Stimulated activated CD8-positive, alpha-beta memory T cell treated with anti-CD3 and anti-CD28 coated beads, Interleukin-4, amount 100 ng/mL, for 4 hours (primary cell): ENCODE measurements around the gene LNX1.

Experiments
- DNase-seq, 2 donors: peaks; one replicate each; pipeline ENCODE4 v3.0.0-alpha.2; 2020; ENCODE audit warnings: low read depth in 2 of 2, low spot score in 1 of 2

The LNX1 gene

DNA sequence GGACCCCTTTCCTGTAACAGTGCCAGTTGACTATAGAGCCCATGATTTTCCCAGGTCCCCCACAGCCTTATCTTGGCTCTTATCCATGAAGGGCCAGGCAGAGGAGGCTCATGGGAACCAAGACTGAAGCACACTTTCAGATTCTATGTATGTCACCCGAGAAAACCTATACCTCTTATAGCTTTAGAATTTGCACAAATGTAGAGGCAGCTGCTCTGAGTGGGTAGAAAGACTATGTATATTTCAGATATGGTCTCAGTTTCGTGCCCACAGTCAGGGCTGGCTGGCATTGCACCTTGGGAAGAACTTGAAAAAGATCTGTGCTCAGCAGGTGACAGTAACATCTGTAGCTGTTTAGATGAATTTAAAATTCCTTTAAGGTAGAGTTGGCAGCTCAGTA, 8.3 kb upstream of the LNX1 start:
- DNase-seq = no peak

DNA sequence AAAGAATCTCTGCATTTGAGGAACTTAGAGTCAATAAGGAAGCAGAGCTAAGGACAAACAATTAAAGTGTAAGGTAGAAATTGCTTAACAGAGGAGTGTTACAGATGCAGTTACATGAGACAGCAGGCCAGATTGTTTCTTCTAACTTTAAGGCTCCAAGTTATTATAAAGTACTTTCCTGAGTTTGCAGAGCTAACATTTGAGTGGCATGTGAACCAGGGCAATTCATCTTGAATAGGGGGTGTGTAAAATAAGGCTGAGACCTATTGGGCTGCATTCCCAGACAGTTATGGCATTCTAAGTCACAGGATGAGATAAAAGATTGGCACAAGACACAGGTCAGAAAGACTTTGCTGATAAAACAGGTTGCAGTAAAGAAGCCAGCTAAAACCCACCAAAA, 7.6 kb upstream of the LNX1 start:
- no peak for DNase-seq

DNA sequence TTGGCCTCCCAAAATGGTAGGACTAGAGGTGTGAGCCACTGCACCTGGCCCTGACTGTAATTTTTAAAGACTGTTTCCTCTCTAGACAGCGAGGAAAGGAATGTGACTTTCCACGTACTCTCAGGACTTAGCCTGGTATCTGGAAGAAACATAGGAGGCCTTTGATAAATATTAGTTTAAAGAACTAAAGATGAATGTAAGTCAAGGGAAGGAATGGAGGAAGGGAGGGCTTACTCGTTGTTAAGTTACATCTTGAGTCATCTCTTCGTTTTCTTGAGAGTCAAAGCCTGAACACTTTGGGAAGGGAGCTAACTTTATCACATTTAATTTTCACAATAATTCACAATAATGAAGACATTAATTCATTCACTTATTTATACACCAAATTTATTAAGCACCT, 7.2 kb upstream of the LNX1 start:
- no peak for DNase-seq

DNA sequence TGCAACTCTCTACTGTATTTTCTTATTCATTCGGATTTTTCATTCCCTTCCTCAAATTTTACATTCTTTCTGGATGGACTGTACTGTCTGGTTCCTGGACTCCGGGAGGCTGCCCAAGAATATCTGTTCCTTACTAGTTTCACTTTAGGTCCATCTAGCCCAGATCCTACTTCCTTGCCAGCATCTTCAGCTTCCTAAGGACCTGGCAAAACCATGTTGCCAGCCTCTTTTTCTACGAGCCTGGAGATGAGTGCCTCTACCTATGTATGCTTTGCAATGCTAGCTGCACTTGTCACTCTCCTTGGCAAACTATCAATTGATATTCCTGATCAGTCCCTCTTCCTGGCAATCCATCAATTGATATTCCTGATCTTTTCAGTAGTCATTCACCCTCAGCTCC, 5.6 kb upstream of the LNX1 start:
- DNase-seq = no peak

DNA sequence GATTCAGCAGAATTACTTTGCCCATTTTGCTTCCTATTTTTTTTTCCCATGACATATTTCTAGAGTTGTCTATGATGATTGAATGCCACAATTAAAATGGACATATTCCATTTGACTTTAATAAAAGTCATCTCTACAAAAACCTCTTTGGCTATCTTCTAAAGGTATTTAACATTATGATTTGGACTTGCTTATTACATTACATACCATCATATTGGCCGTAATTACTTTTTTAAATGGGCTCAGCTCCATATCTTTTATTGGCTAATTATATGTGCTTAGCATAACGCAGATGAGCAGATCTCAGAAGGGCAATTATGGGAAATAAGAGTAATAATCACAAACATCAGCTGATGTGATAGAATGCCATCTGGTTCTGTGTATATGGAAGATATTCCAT, 4.5 kb upstream of the LNX1 start:
- DNase-seq = no peak

DNA sequence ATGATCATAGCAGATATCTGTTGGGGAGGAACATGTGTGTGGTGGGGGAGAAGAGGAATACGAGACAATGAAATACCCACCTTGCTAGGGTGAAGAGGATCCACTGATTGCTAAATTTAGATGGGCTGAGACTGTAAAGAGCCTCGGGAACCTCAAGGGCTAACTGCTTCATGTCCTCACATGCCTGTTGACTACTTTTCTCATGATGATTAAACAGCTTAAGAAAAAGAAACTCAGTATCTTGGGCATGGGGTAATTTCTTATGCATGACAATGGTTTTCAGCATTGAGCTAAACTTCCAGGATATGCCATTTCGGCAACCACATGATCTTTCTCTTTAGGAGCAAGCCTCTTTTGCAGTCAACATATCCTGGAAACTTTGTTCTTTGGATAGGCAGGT, 3.9 kb upstream of the LNX1 start:
- no peak for DNase-seq

DNA sequence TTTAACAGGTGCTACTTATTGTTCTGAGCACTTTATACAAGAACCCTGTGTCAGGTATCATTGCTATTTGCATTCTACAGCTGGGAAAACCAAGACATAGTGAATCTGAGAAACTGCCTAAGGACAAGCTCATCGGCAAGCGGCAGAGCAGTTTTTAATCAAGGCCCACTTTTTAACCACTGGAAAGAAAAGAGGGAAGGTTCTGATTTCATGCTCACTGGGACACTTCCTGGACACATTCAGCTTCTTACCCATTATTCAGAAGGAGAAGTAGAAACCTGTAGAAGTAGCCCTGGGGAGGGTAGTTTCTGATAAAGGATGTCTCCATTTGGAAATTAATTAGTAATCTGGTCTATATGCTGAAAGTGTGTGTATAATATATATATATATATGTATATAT, 2.5 kb upstream of the LNX1 start:
- no peak for DNase-seq

DNA sequence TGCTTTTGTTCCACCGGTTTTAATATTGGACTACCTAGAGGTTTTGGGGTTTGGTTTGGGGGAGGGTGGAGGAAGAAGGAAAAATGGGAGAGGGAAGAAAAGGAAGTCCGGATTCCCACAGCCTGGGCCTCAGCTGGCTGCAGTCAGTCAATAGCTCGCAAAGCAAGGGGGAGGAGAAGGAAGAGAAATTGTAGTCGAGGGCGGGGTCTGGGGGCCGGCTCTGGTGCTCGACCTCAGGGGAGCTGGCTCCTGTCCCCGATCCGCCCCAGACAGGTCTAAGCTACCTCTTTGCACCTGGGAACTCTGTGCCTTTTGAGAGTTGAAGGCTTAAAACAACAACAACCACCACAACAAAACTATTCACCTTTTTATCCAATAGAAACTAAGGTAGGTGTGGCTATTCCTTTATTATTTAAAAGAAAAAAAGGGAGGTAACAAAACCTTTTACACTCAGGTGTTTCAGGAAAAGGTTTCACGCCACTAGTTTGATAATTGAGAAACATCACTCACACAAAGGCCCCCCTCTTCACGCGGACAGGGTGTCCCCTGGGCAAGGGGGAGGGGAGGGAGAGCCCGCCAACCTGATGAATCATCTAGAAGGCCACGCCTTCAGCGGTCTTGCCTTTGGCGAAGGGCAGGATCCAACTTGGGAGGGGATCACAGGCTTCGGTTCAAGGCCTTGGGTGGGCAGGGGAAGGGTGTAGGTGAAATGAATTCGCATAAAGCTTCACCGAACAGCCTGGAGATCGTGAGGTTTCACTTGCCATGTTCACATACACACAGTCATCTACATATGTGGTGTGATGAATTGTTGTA, 1.6 kb upstream of the LNX1 start:
- DNase-seq = no peak

DNA sequence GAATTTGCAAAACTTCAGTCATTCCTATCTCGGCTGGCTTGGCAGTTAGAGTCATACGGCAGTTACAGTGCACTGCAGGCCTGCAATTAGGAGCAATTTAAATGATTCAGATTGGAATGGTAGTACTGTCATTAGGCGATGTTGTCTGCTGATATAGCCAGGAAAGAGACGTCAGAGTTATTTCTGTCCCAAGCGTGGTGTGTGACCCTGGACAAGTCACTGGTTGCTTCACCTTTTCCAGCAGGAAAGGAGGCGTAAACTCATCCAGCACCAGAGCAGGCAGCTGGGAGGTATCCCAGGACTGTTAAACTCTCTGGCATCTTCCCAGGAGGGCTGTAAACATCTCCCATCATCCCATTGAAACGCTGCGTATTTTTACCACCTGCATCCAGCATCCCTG, 836 bp upstream of the LNX1 start:
- no peak for DNase-seq

DNA sequence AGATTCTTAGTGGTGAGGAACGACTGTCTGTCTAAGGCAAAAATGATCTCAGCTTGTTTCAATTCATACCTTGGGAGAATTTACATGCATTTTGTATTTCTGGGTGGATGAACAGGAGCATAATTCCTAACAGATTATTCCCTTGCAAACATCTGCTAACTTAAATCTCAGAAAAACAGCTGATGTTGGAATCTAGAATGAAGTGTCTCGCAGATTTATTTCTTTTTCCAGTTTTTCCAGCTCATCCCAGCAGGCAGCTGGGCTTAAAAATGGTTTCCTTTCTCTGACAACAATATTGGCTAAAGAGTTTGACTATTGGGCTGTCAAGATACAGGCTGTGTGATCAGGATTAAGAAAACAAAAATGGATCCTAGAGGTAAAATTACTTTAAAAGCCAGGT, 1.1 kb downstream of the LNX1 start:
- DNase-seq = no peak

DNA sequence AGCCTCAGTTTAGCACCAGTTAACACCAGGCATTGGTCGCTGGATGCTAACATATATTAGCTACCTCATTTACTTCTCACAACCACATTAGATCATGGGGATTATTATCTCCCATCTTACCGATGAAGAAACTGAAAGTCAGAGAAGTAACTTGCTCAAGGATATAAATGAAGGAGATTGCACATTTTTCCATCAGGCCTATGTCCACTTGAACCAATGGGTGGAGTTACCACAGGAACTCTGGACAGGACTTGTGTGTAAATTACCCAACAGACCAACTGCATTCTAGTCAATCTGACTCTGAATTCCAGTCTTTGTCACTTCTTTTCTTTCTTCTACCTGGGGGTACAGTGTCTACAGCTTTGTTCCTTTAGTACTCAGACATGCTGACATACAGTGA, 1.8 kb downstream of the LNX1 start:
- no peak for DNase-seq

DNA sequence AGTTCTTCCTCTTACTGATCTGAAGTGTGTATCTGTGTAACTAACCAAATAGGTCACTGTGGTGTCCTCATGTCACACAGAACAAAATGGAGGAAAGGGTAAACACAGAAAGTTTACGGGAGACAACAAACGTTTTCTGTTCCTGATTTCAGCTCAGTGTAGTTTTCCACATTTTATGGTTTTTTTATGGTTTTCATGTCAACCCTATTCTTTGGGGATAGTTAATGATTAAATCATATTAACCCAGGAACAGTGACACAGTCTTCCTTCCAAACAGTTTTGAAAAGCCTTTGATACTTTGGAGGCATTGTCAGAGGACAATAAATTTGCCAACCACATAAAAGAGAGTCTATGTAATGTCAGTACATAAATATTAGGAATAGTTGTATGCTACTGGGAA, 4.2 kb downstream of the LNX1 start:
- no peak for DNase-seq

DNA sequence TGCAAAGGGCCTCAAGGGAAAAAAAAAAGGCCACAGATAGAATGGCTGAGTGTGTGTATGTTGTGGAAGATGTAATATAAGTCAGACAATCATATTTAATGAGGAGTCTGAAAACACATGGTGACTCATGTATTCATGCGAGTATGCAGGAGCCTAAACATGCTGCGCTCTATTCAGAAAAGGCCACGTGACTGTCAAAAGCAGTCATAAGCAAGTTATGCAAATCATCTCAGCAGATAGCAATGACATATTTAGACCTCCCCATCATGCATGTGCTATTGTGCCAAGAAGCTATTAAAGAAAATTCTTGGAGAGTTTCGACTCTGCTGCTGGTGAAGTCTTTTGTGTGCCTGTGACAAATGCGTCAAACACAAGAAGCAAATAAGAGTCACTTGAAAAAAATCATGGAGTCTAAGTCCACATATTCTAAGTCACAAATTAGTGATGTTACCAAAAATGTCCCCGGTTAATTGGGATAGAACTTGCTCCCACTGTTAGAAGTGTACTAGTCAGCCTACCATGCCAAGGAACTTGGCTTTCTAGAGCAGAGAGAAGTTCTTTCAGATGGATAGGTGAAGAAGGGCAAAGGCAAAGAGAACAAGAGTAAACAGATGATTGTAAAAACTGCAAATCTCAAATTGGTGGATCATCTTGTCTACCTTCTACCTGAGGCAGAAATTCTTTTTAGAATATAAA, 5.0 kb downstream of the LNX1 start:
- DNase-seq = no peak

DNA sequence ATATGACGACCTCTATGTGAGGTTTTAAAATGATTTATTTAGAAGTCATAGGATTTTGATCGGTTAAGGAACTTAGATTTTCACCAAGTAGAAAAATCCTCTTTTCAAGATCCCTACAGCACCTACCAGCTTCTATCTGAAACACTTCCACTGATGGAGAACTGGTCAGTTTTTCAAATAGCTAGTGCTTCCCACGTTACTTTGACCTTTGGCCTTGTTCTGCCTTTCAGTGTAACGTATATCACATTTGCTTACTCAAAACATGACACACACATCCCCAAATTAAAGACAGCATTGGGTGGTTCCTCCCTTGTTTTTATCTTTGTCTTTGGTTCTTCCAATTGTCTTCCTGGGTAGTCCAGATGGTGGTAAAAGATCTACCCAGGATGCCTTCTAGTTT, 6.6 kb downstream of the LNX1 start:
- DNase-seq = no peak

DNA sequence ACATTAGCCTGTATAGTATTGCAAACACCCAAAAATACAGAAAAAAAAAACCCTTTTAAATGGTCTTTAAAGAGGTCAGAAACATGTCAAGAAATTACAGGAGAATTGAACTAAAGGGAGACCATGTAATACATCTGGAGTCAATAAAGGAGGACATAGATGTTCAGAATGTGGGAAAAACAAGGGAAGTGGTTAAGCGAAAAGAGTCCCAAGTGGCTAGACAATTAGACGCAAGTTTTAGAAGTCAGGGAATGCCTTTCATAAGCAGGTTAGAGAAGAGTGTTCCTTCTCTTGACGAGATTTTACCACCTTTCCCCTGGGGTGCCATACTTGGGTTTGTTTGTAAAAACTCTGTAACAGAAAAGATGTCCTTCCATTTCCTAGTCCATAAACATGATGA, 7.8 kb downstream of the LNX1 start:
- no peak for DNase-seq

DNA sequence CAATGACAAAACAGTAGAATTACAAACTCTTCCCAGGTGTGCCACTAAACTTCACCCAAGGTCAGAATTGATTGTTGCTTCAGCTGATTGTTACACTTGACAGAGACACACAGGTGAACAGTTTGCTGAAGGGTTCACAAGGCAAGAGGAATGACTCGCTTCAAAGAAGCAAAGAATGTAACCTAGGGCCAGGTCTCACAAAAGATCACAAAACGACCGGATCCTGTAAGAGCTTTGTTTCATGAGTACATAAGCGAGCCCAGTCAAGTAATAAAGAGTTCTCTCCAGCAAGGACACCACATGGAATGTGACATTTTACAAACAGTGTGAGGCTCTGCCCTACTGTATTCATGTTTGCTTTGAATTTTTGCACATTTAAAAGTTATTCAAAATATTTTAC, 9.1 kb downstream of the LNX1 start:
- no peak for DNase-seq

DNA sequence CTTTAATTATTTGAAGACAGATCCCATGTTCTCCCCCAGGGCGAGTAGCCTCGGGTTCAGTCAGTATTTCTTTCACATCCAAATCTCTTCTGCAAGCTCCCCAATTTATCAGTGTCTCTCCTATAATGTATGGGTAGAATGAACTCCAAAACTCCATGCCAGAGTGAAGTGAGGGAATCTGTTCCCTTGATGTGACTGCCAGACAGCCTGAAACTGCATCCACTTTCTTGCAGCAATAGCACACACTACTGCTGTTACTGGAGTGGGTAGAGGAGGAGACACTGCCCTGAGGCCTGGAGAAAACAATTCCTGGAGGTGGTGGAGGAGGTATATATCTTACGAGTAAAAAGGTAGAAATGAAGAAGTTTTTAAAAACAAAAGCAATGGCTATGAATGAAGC, 11.0 kb downstream of the LNX1 start:
- DNase-seq = no peak

DNA sequence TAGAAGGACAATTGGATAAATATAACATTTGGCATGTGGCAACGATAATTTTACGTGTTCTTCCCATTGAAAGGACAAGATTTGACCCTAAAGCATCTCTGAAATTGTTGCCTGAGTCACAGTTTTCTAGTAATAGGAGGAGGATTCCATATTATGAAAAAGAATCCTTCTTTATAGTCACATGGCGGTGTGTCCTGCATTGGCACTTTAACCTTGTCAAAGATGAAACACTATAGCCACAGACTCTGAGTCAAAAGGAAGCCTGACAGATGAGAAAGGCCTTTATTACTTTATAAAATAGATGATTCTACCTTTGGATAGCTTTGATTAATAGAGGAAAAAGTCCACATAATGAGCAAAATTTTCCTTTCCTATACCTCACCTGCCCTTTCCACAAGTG, 11.5 kb downstream of the LNX1 start:
- DNase-seq = no peak

DNA sequence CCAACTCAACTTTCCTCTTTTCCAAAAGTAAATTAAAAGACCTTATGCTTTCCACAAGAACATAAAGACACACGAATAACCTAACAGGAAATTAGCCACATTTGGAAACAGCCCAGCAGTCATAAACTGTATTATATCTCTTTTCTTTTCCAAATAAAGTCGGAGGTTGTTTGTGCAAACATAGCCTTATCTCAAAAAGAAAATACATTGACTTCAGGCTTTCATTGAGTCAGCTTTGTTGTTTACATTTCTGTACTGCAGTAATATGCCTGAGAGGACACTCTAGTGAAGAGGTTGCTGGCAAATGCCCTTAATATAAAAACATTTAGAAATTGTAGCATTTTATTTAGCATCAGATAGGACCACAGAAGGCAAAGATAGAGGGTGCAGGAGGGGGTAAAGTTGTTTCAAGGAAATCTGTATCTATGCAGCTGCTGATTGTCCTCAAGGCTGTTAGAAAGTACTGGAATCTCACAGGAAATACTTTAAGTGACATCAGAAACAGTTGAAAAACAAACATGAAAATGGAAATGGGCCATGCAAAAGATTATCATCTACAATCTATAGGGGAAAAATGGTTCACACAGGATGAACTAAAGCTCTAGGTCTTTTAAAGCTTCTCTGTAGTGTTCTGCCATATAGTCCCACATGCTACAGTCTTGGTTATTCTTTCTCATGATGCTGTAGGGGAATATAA, 14.5 kb downstream of the LNX1 start:
- DNase-seq = no peak

DNA sequence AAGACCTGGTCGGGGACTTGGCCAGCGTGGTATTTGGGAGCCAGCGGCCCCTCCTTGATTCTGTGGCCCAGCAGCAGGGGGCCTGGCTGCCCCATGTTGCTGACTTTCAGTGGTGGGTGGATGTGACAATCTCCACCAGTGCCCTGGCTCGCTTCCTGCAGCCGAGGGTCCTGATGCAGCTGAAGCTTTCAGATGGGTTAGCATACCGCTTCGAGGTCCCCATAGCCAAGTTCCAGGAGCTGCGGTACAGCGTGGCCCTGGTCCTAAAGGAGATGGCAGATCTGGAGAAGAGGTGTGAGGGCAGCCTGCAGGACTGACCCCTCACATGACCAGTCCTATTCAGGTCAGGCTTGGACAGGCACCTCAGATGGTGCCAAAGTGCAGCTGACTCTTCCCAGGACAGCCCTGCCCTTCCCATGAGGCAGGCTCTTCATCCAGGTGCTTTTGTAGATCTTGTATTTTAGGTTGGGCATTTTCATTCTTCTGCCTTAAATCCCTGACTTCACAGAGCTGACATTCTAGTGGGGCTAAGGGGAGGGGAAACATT, 15.1 kb downstream of the LNX1 start:
- no peak for DNase-seq

DNA sequence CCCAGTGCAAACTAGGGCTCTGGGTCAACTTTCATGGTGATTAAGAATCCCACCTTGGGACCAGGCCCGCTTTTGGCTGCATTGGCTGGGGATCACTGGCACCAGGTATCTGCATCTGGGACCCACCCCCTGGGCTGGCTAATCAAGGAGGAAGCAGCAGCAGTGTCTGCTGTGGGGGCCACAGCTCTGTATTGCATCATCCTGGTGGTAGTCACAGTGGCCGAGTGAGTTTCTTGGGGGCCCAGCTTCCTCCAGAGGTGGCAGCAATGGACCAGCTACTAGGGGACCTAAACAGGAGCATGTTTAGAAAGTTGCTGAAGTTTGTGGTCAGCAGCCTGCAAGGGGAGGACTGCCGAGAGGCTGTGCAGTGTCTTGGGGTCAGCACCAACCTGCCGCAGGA, 15.7 kb downstream of the LNX1 start:
- no peak for DNase-seq

DNA sequence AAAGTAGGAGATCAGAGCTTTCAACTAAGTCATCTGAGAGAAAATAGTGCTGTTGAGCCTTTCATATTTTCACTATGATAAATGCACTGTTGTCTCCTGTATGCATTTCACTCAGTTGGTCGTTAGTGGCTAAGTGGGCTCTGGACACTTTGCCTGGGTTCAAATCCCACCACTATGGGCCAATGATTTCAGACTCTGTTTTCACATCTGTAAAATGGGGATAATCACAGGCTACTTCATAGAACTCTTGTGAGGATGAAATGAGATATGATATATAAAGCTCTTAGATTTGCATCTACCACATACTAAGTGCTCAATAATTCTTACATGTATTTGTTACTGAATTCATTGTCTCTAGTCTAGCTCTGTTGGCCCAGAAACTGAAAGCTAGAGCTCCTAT, 16.8 kb downstream of the LNX1 start:
- DNase-seq = no peak
